Sigmoid colon (tissue), 7 donors: Measurements from ENCODE around the gene ANKRD10. TPM values are rescaled to one million over a fixed set of nuclear protein-coding genes. Genes with fewer than 3 reads are reported as not detected.

Experiments used
- DNase-seq: peaks from one replicate; pipeline ENCODE4 v3.0.0-alpha.2; 2019
- H3K27ac ChIP-seq, 4 donors: fragments of 200-600 bp; sonication (generic); one replicate each; pipeline ENCODE4 v1.5.1; 2016 to 2019; ENCODE audit warnings: mild to moderate bottlenecking in 1 of 4
- H3K27me3 ChIP-seq, 3 donors: fragments of 200-600 bp; sonication (generic); one replicate each; pipeline ENCODE4 v1.5.1; 2019; ENCODE audit warnings: mild to moderate bottlenecking in 1 of 3
- H3K36me3 ChIP-seq, 4 donors: fragments of 200-600 bp; sonication (generic); one replicate each; pipeline ENCODE4 v1.5.1; 2016 to 2019
- H3K4me1 ChIP-seq, 4 donors: fragments of 200-600 bp; sonication (generic); one replicate each; pipeline ENCODE4 v1.5.1; 2017 to 2019
- H3K4me3 ChIP-seq, 4 donors: fragments of 200-600 bp; sonication (generic); one replicate each; pipeline ENCODE4 v1.5.1; 2017 to 2019; ENCODE audit warnings: mild to moderate bottlenecking in 2 of 4, moderate library complexity in 1 of 4
- H3K9me3 ChIP-seq, 4 donors: fragments of 200-600 bp in 3 of 4; sonication (generic) in 3 of 4; one replicate each; pipeline versions ENCODE4 v1.5.1 to v1.6.1; 2013 to 2019
- CTCF ChIP-seq, 4 experiments: fragments of 450-650 bp in 3 of 4; fragments of 200-600 bp in 1 of 4; IDR thresholded peaks; one replicate each; pipeline ENCODE4 v1.5.1; 2016 to 2019; ENCODE audit warnings: antibody characterized with exemption in 4 of 4, mild to moderate bottlenecking in 3 of 4, moderate library complexity in 2 of 4
- EP300 ChIP-seq, 4 donors: sonication (generic); formaldehyde crosslinking; IDR thresholded peaks; one replicate each; pipeline ENCODE4 v1.6.1; 2017; ENCODE audit warnings: antibody characterized with exemption in 4 of 4
- POLR2A ChIP-seq, 2 donors: fragments of 450-650 bp; IDR thresholded peaks; one replicate each; pipeline ENCODE4 v1.6.1; 2016; ENCODE audit warnings: antibody characterized with exemption in 2 of 2, mild to moderate bottlenecking in 2 of 2, moderate library complexity in 2 of 2
- POLR2AphosphoS5 ChIP-seq, 4 donors: sonication (generic); formaldehyde crosslinking; IDR thresholded peaks; one replicate each; pipeline ENCODE4 v1.6.1; 2017; ENCODE audit warnings: antibody characterized with exemption in 4 of 4
- WGBS, 2 donors: extraction: QIAGEN DNeasy Blood & Tissue Kit; methylation state at CpG; one replicate each; pipeline ENCODE4 v1.1.7; 2013; 5-methylcytosine and 5-hydroxymethylcytosine counted together
- intact Hi-C: fragments of 100-400 bp; cut with DNase I; formaldehyde crosslinking; loops from one replicate; pipeline ENCODE4 v1.15.1; 2023
- polyA plus RNA-seq, 3 donors: library from polyadenylated mRNA; stranded (reverse); fragments of 200-250 nt; gene quantifications; one replicate each; pipeline ENCODE4 v1.2.3, GENCODE V29; 2013
- total RNA-seq, 4 donors: library from RNA; depleted of rRNA; stranded (reverse); fragments of >200 nt; gene quantifications; one replicate each; pipeline ENCODE4 v1.1.0, GENCODE V29; 2016
- donor health status: healthy with polysubstance abuse.
- donor health status: Bipolar disorder and iron deficiency.
- donor health status: healthy.

The ANKRD10 gene
- total and polyA plus RNA-seq, 7 donors: 41.4 to 179 (median 141) TPM

DNA sequence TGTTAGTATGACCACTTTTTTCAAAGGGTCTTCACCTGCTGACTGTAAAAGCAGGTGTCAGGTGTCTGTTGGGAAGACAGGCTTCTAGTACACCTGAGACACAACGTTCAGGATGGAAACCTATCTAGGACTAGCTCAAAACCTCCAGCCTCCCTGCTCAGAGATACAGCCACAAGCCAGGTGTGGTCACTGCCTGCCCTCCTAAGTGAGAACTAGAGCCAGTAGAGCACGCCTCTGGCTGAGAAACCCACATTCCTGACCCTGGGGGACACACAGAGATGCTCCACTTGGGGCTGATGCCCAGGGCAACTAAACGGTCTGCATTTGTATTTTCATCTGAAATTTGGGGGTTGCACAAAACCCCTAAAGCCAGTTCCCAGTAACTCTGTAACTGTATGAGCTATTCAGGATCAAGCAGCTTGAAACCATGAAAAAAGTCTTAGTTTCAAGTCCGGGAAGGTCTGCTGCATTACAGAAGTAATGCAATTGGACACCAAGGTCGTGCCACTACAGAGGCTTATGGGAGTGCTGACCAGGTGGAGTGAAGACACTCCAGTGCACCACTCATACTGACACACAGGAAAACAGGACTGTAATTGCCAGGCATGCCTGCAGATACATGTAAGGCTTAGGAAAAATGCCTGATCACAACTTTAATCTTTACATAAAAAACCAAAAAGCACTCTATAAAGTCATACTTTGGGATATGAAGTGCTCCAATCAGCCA is 27.8 kb downstream of the ANKRD10 start:
- TF ChIP-seq EP300 (IDR thresholded peaks at IDR 0.05) (no peak), POLR2AphosphoS5 (IDR thresholded peaks at IDR 0.05) (no peak), CTCF (IDR thresholded peaks at IDR 0.05) (no peak), POLR2A (IDR thresholded peaks at IDR 0.05) (no peak)
- WGBS, 2 donors: 60 to 68% methylated on average over 5 of the region's 5 CpGs
- Histone ChIP-seq H3K27ac (peak overlapping the region in 3 of 4 donors; percentile 14 to 50 (median 32)), H3K9me3 (no peaks in the 10 kb centered on the region), H3K36me3 (peaks cover 0 to 3% (median 0%) of the 10 kb centered on the region in 4 donors), H3K4me3 (no peak overlapping the region), H3K27me3 (no peaks in the 10 kb centered on the region), H3K4me1 (peaks cover 0 to 22% (median 10%) of the 10 kb centered on the region in 4 donors)
- intact Hi-C loops: no loop called here
- DNase-seq: no peak

GRCh38 chr13:110885966-110886869 is 28.7 kb downstream of the ANKRD10 start:
- TF ChIP-seq POLR2AphosphoS5 (IDR thresholded peaks at IDR 0.05) (no peak), EP300 (IDR thresholded peaks at IDR 0.05) (no peak), POLR2A (IDR thresholded peaks at IDR 0.05) (no peak), CTCF (IDR thresholded peaks at IDR 0.05) (no peak)
- no peaks in the 10 kb centered on the region for H3K27me3 ChIP-seq
- H3K4me1 ChIP-seq: peaks cover 0 to 22% (median 10%) of the 10 kb centered on the region in 4 donors
- no peak for DNase-seq
- intact Hi-C loops: no loop called here
- H3K9me3 ChIP-seq: no peaks in the 10 kb centered on the region
- WGBS, 2 donors: 55 to 69% methylated on average over 8 of the region's 8 CpGs
- no peak overlapping the region for H3K4me3 ChIP-seq
- H3K36me3 ChIP-seq: no peaks in the 10 kb centered on the region
- no peak overlapping the region for H3K27ac ChIP-seq

DNA sequence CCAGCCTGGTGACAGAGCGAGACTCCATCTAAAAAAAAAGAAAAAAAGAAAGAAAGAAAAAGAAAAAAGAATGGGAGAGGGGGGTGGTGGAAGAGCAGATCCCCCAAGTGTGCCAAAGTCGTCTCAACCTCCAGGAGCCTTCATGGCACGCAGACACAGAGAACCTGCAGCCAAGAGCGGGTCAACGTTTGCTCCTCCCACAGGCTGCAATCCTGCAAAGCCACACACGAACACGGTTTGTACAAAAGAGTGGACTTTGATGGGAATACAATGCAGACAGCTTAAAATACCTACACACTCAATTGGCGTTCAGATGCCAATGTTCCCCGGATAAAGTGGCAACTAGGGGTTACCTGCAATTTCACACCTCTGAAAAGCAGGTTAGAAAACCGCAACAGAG is 29.4 kb downstream of the ANKRD10 start:
- Histone ChIP-seq H3K4me1 (peaks cover 0 to 22% (median 10%) of the 10 kb centered on the region in 4 donors), H3K27me3 (no peaks in the 10 kb centered on the region), H3K9me3 (no peaks in the 10 kb centered on the region), H3K27ac (no peak overlapping the region), H3K36me3 (no peaks in the 10 kb centered on the region), H3K4me3 (no peak overlapping the region)
- intact Hi-C loops: no loop called here
- TF ChIP-seq EP300 (IDR thresholded peaks at IDR 0.05) (no peak), POLR2AphosphoS5 (IDR thresholded peaks at IDR 0.05) (no peak)
- DNase-seq: no peak
- 82 to 88% methylated on average over 10 of the region's 10 CpGs for WGBS, 2 donors

DNA sequence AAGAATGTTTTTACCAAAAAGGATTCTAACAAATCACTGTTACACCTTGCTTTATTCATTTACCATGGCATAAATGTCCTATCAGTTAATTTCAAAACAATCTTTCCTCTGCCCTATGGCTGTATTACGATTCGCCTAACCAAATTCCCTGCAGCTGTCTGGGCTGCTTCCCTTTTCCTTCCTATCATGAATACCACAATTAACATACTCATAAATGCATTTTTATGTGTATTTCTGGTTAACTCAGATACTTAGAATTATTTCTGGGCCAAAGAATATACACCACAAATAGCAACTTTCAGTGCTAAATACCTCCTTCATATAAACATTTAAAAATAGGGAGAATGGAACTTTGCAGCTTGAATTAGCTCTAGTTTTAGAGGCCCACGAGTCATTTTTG is 30.4 kb downstream of the ANKRD10 start:
- 73 to 76% methylated on average over 3 of the region's 3 CpGs for WGBS, 2 donors
- intact Hi-C loops: no loop called here
- no peaks in the 10 kb centered on the region for H3K9me3 ChIP-seq
- no peak overlapping the region for H3K4me3 ChIP-seq
- peaks cover 0 to 22% (median 10%) of the 10 kb centered on the region in 4 donors for H3K4me1 ChIP-seq
- H3K36me3 ChIP-seq: no peaks in the 10 kb centered on the region
- no peaks in the 10 kb centered on the region for H3K27me3 ChIP-seq
- DNase-seq: no peak
- H3K27ac ChIP-seq: no peak overlapping the region
- TF ChIP-seq POLR2AphosphoS5 (IDR thresholded peaks at IDR 0.05): no peak
- TF ChIP-seq EP300 (IDR thresholded peaks at IDR 0.05): no peak
- no peak for TF ChIP-seq CTCF (IDR thresholded peaks at IDR 0.05)
- TF ChIP-seq POLR2A (IDR thresholded peaks at IDR 0.05): no peak

DNA sequence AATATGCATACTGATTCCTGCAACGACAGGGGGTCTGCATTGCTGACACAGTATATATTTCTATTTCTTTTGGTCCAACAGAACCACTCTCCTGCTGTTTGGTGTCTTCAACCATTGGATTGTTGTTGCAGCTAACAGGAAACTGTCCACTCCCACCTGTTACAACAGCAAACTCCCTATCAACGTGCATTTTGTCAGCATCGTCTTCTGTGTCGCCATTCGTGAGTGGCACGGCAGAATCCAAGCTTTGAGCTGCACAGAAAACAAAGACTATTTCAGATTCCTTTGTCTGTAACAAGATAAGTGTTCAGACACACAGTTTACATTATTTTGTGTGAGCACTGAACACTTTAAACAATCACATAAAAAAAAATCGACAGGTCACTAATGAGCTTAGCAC is 31.3 kb downstream of the ANKRD10 start:
- Histone ChIP-seq H3K4me3 (no peak overlapping the region), H3K9me3 (no peaks in the 10 kb centered on the region), H3K4me1 (peaks cover 0 to 14% (median 10%) of the 10 kb centered on the region in 4 donors), H3K36me3 (no peaks in the 10 kb centered on the region), H3K27me3 (no peaks in the 10 kb centered on the region), H3K27ac (no peak overlapping the region)
- no peak for DNase-seq
- no peak for TF ChIP-seq CTCF (IDR thresholded peaks at IDR 0.05)
- no peak for TF ChIP-seq EP300 (IDR thresholded peaks at IDR 0.05)
- TF ChIP-seq POLR2AphosphoS5 (IDR thresholded peaks at IDR 0.05): no peak
- no peak for TF ChIP-seq POLR2A (IDR thresholded peaks at IDR 0.05)
- WGBS, 2 donors: 82 to 87% methylated on average over 7 of the region's 7 CpGs
- intact Hi-C loops: no loop called here
